ENCODE measurements around the gene ABCC4. TPM values are rescaled to one million over a fixed set of nuclear protein-coding genes. Genes with fewer than 3 reads are reported as not detected.

The ABCC4 gene
- total and polyA plus RNA-seq, 4 donors: 0.74 to 22.5 (median 2.0) TPM

- Histone ChIP-seq H3K27me3 (ENCODE audit: control insufficient read depth in 4 of 4, insufficient read depth in 4 of 4, low read length in 3 of 4) (no peaks in the 10 kb centered on the region), H3K4me3 (ENCODE audit: low read depth in 1 of 3, low read length in 3 of 3) (no peak overlapping the region), H3K9me3 (ENCODE audit: control insufficient read depth in 4 of 4, low read length in 3 of 4) (no peaks in the 10 kb centered on the region), H3K4me1 (ENCODE audit: control insufficient read depth in 4 of 4, insufficient read depth in 4 of 4, low read length in 3 of 4) (peaks cover 0 to 4% (median 0%) of the 10 kb centered on the region in 4 donors), H3K27ac (ENCODE audit: low read depth in 1 of 2, low read length in 2 of 2) (no peak overlapping the region), H3K36me3 (ENCODE audit: control insufficient read depth in 4 of 4, insufficient read depth in 3 of 4, low read depth in 1 of 4, low read length in 3 of 4) (no peaks in the 10 kb centered on the region), H3K9ac (ENCODE audit: low read depth in 1 of 2, low read length in 2 of 2) (no peak overlapping the region)
- WGBS: 96% methylated on average over 7 of the region's 7 CpGs
- TF ChIP-seq MAX (IDR thresholded peaks at IDR 0.05): no peak
- TF ChIP-seq RXRA (IDR thresholded peaks at IDR 0.05): no peak
- TF ChIP-seq YY1 (IDR thresholded peaks at IDR 0.05): no peak
- no peak for TF ChIP-seq HNF4G (IDR thresholded peaks at IDR 0.05)
- no peak for TF ChIP-seq ATF3 (IDR thresholded peaks at IDR 0.05)
- TF ChIP-seq ZBTB33 (IDR thresholded peaks at IDR 0.05): no peak
- TF ChIP-seq JUND (IDR thresholded peaks at IDR 0.05): no peak
- DNase-seq (ENCODE audit: low spot score): no peak
Measured at GRCh38 chr13:95256091-95256490, 45.2 kb downstream of the ABCC4 start.

- TF ChIP-seq REST (IDR thresholded peaks at IDR 0.05) (no peak), CTCF (IDR thresholded peaks at IDR 0.05; ENCODE audit: low read depth, low read length, missing input control) (no peak), HNF4A (conservative IDR thresholded peaks at IDR 0.05) (no peak), ATF3 (IDR thresholded peaks at IDR 0.05) (no peak), NR2F2 (IDR thresholded peaks at IDR 0.05) (no peak)
- Histone ChIP-seq H3K9ac (ENCODE audit: low read depth in 1 of 2, low read length in 2 of 2) (no peak overlapping the region), H3K4me3 (ENCODE audit: low read depth in 1 of 3, low read length in 3 of 3) (no peak overlapping the region), H3K27ac (ENCODE audit: low read depth in 1 of 2, low read length in 2 of 2) (no peak overlapping the region), H3K36me3 (ENCODE audit: control insufficient read depth in 4 of 4, insufficient read depth in 3 of 4, low read depth in 1 of 4, low read length in 3 of 4) (no peaks in the 10 kb centered on the region), H3K4me1 (ENCODE audit: control insufficient read depth in 4 of 4, insufficient read depth in 4 of 4, low read length in 3 of 4) (peaks cover 0 to 4% (median 0%) of the 10 kb centered on the region in 4 donors), H3K9me3 (ENCODE audit: control insufficient read depth in 4 of 4, low read length in 3 of 4) (no peaks in the 10 kb centered on the region), H3K27me3 (ENCODE audit: control insufficient read depth in 4 of 4, insufficient read depth in 4 of 4, low read length in 3 of 4) (no peaks in the 10 kb centered on the region)
- 84% methylated on average over 13 of the region's 13 CpGs for WGBS
- no peak for DNase-seq (ENCODE audit: low spot score)
Measured at GRCh38 chr13:95255072-95255732, 46.0 kb downstream of the ABCC4 start.
